ENCODE data around the gene SLC30A2.

DNA sequence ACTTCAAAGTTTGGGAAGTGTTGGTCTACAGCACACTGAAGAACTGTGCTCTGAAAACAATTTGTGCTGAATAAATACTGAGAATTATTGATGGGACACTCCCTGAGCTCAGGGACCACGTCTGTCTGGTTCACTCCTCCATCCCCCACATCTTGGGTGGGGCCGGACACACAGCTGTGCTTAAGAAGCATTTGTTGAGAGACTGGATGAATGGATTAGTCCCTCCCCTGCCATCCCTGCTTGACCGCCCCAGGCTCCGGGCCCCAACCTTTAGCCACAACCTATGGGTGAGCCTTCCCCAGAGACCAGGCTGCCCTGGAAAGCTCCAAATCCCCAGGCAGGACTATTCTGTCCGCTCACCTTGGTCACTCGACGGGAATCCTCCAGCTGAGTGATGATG lies 14.0 kb upstream of the SLC30A2 start:
- no peak for TF ChIP-seq SIN3A (IDR thresholded peaks at IDR 0.05; ENCODE audit: borderline replicate concordance, insufficient read depth, low read length)
- no peak for TF ChIP-seq POLR2AphosphoS5 (IDR thresholded peaks at IDR 0.05; ENCODE audit: low read depth, low read length)
- no peak for TF ChIP-seq TAF1 (IDR thresholded peaks at IDR 0.05; ENCODE audit: borderline replicate concordance, insufficient read depth, low read length)
- TF ChIP-seq, protein P1, sequence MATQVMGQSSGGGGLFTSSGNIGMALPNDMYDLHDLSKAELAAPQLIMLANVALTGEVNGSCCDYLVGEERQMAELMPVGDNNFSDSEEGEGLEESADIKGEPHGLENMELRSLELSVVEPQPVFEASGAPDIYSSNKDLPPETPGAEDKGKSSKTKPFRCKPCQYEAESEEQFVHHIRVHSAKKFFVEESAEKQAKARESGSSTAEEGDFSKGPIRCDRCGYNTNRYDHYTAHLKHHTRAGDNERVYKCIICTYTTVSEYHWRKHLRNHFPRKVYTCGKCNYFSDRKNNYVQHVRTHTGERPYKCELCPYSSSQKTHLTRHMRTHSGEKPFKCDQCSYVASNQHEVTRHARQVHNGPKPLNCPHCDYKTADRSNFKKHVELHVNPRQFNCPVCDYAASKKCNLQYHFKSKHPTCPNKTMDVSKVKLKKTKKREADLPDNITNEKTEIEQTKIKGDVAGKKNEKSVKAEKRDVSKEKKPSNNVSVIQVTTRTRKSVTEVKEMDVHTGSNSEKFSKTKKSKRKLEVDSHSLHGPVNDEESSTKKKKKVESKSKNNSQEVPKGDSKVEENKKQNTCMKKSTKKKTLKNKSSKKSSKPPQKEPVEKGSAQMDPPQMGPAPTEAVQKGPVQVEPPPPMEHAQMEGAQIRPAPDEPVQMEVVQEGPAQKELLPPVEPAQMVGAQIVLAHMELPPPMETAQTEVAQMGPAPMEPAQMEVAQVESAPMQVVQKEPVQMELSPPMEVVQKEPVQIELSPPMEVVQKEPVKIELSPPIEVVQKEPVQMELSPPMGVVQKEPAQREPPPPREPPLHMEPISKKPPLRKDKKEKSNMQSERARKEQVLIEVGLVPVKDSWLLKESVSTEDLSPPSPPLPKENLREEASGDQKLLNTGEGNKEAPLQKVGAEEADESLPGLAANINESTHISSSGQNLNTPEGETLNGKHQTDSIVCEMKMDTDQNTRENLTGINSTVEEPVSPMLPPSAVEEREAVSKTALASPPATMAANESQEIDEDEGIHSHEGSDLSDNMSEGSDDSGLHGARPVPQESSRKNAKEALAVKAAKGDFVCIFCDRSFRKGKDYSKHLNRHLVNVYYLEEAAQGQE (IDR thresholded peaks at IDR 0.05; ENCODE audit: insufficient read depth in 1 of 2, low read depth in 2 of 2, low read length in 2 of 2), result no peak
- TF ChIP-seq FOXP2 (optimal IDR thresholded peaks at IDR 0.05; ENCODE audit: borderline replicate concordance, extremely low read depth, extremely low read length, insufficient read depth), result no peak

All from PFSK-1 (cell line).